ENCODE data around the gene NUDT2. TPM values are rescaled to one million over a fixed set of nuclear protein-coding genes. Genes with fewer than 3 reads are reported as not detected.
A peak's percentile ranks its signal among the peaks of the same experiment; 100 is the strongest.

The NUDT2 gene
- total RNA-seq, 2 experiments from 2014 or later: 4.5 to 7.2 TPM

DNA sequence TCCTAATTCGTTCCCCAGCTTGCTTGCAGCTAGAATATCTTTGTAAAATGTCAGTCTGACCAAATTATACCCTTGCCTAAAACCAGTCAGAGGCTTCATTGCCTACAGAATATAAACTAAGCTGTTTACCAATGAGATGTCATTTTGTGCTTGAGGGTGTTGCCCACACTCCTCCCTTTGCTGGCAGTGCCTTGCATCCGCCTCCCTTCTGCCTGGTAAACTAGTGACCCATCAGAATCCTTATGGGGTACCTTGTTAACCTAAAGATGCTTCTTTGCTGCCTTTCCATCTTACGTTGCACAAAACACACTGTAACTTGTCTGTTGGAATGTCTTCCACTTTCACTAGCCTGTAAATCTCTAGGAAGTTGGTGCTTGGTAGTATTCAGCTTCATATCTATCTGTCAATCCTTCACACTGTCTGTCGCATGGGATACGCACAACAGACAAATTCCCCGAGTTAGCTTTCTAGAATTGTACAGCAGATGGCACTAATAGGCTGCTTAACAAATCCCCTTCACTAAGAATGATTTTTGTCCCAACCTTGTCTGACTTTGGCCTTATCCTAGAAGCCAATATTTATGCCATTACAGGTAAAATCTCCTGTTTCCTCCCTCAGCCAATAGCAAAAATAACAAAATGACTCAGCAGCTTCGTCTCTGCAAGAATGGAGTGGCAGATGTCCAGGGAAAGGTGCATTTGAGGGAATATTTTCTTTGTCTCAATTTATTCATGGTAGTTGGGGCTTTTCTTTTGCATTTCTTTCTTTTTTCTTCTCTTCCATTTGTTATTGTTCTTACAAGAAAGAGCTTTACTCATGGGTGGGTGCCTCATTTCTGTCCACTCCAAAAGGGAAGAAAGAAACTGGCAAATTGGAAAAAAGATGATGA is 3.0 kb downstream of the NUDT2 start:
- H3K27ac Mint-ChIP-seq: peak overlapping the region; percentile 8
- DNase-seq: peak in 3 of 14 experiments; percentile 40 to 58 (median 57)
- Histone ChIP-seq H3K4me1 (ENCODE audit: insufficient read depth, low read length) (peaks cover 21% of the 10 kb centered on the region), H3K9me3 (ENCODE audit: control insufficient read depth in 1 of 2, insufficient read depth in 1 of 2, low read length in 2 of 2) (no peaks in the 10 kb centered on the region), H3K36me3 (ENCODE audit: insufficient read depth, low read length) (peaks cover 6% of the 10 kb centered on the region), H3K27me3 (ENCODE audit: control insufficient read depth in 1 of 2, insufficient read depth in 2 of 2, low read length in 2 of 2) (no peaks in the 10 kb centered on the region), H3K27ac (ENCODE audit: low read depth in 1 of 2, low read length in 2 of 2) (no peak overlapping the region), H3K4me3 (ENCODE audit: low read length) (no peak overlapping the region)
- ATAC-seq (ENCODE audit: poor library complexity): no peak
- H3K4me1 Mint-ChIP-seq (ENCODE audit: low read depth): peaks cover 51% of the 10 kb centered on the region
- POLR2A ChIA-PET: interaction anchor here (0.9 to 3.1 kb wide), 3 partner anchors 44 to 49 kb away, joined by 3 to 11 read pairs (median 8); partner anchors contain the start of gene MYORG
- intact Hi-C loops (cut with DNase I, micrococcal nuclease): loop anchor here (1.0 to 5.0 kb wide), 5 partner anchors 45 to 280 kb away; partner anchors contain the start of gene RPP25L (in 1 of the 2)
- CTCF ChIA-PET: interaction anchor here (1.3 to 4.0 kb wide), 5 partner anchors 43 to 168 kb away, joined by 3 to 22 read pairs (median 6); partner anchors contain the start of gene MYORG
- H3K36me3 Mint-ChIP-seq (ENCODE audit: low read depth): peaks cover 21% of the 10 kb centered on the region
- no peaks in the 10 kb centered on the region for H3K9me3 Mint-ChIP-seq
- peak overlapping the region; percentile 69 for H3K4me3 Mint-ChIP-seq
- TF ChIP-seq, protein P1, sequence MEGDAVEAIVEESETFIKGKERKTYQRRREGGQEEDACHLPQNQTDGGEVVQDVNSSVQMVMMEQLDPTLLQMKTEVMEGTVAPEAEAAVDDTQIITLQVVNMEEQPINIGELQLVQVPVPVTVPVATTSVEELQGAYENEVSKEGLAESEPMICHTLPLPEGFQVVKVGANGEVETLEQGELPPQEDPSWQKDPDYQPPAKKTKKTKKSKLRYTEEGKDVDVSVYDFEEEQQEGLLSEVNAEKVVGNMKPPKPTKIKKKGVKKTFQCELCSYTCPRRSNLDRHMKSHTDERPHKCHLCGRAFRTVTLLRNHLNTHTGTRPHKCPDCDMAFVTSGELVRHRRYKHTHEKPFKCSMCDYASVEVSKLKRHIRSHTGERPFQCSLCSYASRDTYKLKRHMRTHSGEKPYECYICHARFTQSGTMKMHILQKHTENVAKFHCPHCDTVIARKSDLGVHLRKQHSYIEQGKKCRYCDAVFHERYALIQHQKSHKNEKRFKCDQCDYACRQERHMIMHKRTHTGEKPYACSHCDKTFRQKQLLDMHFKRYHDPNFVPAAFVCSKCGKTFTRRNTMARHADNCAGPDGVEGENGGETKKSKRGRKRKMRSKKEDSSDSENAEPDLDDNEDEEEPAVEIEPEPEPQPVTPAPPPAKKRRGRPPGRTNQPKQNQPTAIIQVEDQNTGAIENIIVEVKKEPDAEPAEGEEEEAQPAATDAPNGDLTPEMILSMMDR (IDR thresholded peaks at IDR 0.05): peak; percentile 35
- no peaks in the 10 kb centered on the region for H3K27me3 Mint-ChIP-seq

DNA sequence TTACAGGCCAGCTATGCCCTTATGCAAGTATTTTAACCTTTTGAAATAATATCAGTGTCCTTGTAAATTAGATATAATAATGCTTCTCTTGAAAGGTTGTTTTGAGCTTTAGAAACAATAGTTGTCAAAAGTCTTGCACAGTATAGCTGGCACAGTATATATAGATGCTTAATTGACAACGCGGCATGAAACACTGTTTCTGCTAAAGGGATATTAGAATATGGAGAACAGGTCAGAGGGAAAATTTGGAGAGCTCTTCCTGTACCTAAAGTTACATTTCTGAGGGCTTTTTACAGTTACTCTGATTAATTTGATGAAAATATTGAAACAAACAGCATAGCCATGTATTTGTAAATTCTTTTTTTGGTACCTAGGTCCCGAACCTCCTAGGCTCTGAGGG is 4.5 kb downstream of the NUDT2 start:
- TF ChIP-seq, protein P1 (IDR thresholded peaks at IDR 0.05): no peak
- POLR2A ChIA-PET: interaction anchor here (2.0 to 3.1 kb wide), 2 partner anchors 43 to 46 kb away, joined by 8 to 11 read pairs; partner anchors contain the start of gene MYORG
- no peaks in the 10 kb centered on the region for H3K9me3 ChIP-seq (ENCODE audit: control insufficient read depth in 1 of 2, insufficient read depth in 1 of 2, low read length in 2 of 2)

DNA sequence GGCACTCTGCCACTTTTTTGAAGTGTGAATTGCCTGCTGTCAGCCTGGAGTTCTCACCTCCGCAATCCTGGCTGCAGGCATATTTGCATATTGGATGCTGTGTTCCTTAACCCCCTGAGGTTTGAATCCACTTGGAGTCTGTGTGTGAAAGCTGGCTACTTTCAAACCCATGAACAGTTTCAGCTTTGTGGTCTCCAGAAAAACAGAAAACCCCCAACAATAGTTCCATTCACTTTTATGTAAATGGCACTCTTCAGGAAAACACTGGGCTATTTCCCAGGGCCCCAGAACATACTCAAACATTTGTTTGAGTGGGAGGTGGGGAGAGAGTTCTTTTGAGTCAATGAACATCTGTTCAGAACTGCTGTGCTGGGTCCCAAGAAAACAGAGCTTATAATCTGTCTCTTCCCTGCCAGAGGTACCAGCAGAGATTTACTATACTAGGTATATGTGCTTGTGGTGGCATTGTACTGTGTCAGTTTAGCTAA is 5.0 kb downstream of the NUDT2 start:
- no peaks in the 10 kb centered on the region for H3K9me3 Mint-ChIP-seq
- H3K27ac ChIP-seq (ENCODE audit: low read depth in 1 of 2, low read length in 2 of 2): no peak overlapping the region
- H3K4me3 ChIP-seq (ENCODE audit: low read length): no peak overlapping the region
- H3K27me3 Mint-ChIP-seq: no peaks in the 10 kb centered on the region
- no peak overlapping the region for H3K4me3 Mint-ChIP-seq
- no peak overlapping the region for H3K27ac Mint-ChIP-seq
- DNase-seq (no peak), ATAC-seq (ENCODE audit: poor library complexity) (no peak)
- H3K27me3 ChIP-seq (ENCODE audit: control insufficient read depth in 1 of 2, insufficient read depth in 2 of 2, low read length in 2 of 2): no peaks in the 10 kb centered on the region
- H3K36me3 ChIP-seq (ENCODE audit: insufficient read depth, low read length): peaks cover 19% of the 10 kb centered on the region
- TF ChIP-seq, protein P1 (IDR thresholded peaks at IDR 0.05): no peak
- H3K4me1 ChIP-seq (ENCODE audit: insufficient read depth, low read length): peaks cover 13% of the 10 kb centered on the region
- CTCF ChIA-PET: interaction anchor here (1.8 kb wide), 1 partner anchor 45 kb away, joined by 6 read pairs; no protein-coding TSS in a partner anchor
- POLR2A ChIA-PET: interaction anchor here (3.1 kb wide), 1 partner anchor 45 kb away, joined by 11 read pairs; no protein-coding TSS in a partner anchor
- H3K9me3 ChIP-seq (ENCODE audit: control insufficient read depth in 1 of 2, insufficient read depth in 1 of 2, low read length in 2 of 2): no peaks in the 10 kb centered on the region
- peaks cover 36% of the 10 kb centered on the region for H3K4me1 Mint-ChIP-seq (ENCODE audit: low read depth)
- intact Hi-C loops (cut with DNase I, micrococcal nuclease): loop anchor here (5.0 kb wide), 2 partner anchors 258 to 278 kb away; partner anchors contain the start of gene RPP25L (in 1 of the 2)
- peaks cover 38% of the 10 kb centered on the region for H3K36me3 Mint-ChIP-seq (ENCODE audit: low read depth)

More for the DNA sequence above, 4.5 kb downstream of the NUDT2 start:
- Mint-ChIP-seq H3K4me3 (no peak overlapping the region), H3K27me3 (no peaks in the 10 kb centered on the region), H3K4me1 (ENCODE audit: low read depth) (peaks cover 41% of the 10 kb centered on the region), H3K36me3 (ENCODE audit: low read depth) (peaks cover 32% of the 10 kb centered on the region), H3K27ac (no peak overlapping the region), H3K9me3 (no peaks in the 10 kb centered on the region)
- Histone ChIP-seq H3K36me3 (ENCODE audit: insufficient read depth, low read length) (peaks cover 14% of the 10 kb centered on the region), H3K27me3 (ENCODE audit: control insufficient read depth in 1 of 2, insufficient read depth in 2 of 2, low read length in 2 of 2) (no peaks in the 10 kb centered on the region), H3K4me1 (ENCODE audit: insufficient read depth, low read length) (peaks cover 15% of the 10 kb centered on the region), H3K27ac (ENCODE audit: low read depth in 1 of 2, low read length in 2 of 2) (no peak overlapping the region), H3K4me3 (ENCODE audit: low read length) (no peak overlapping the region)
- CTCF ChIA-PET: interaction anchor here (0.7 to 1.8 kb wide), 4 partner anchors 12 to 542 kb away, joined by 3 to 6 read pairs (median 4); no protein-coding TSS in a partner anchor
- intact Hi-C loops (cut with DNase I, micrococcal nuclease): loop anchor here (1.0 to 5.0 kb wide), 3 partner anchors 166 to 278 kb away; partner anchors contain the start of gene RPP25L (in 1 of the 2)
- ATAC-seq (ENCODE audit: poor library complexity): no peak
- DNase-seq: no peak
